Activated T-helper 9 cell treated with anti-CD3 and anti-CD28 coated beads, Interleukin-2, amount 50 U/mL, for 16 hours (primary cell): ENCODE measurements around the gene SERPINA4.

Experiments used
- DNase-seq: peaks from one replicate; pipeline ENCODE4 v3.0.0-alpha.2; 2020; ENCODE audit warnings: low read depth

SERPINA4 gene

GRCh38 chr14:94560751-94561655 is at the start of gene SERPINA4:
SERPINA4 (plus strand) TSS chr14:94561442; CDS start chr14:94563483, 2,041 bp downstream.
- DNase-seq = no peak

- no peak for DNase-seq
These were observed 46.9 kb upstream of the SERPINA4 start for GRCh38 chr14:94514351-94514750.

GRCh38 chr14:94515426-94515825 is 45.8 kb upstream of the SERPINA4 start:
- no peak for DNase-seq

GRCh38 chr14:94515856-94516255 is 45.4 kb upstream of the SERPINA4 start:
- no peak for DNase-seq

GRCh38 chr14:94517248-94517640 is 44.0 kb upstream of the SERPINA4 start:
- DNase-seq = no peak

DNA sequence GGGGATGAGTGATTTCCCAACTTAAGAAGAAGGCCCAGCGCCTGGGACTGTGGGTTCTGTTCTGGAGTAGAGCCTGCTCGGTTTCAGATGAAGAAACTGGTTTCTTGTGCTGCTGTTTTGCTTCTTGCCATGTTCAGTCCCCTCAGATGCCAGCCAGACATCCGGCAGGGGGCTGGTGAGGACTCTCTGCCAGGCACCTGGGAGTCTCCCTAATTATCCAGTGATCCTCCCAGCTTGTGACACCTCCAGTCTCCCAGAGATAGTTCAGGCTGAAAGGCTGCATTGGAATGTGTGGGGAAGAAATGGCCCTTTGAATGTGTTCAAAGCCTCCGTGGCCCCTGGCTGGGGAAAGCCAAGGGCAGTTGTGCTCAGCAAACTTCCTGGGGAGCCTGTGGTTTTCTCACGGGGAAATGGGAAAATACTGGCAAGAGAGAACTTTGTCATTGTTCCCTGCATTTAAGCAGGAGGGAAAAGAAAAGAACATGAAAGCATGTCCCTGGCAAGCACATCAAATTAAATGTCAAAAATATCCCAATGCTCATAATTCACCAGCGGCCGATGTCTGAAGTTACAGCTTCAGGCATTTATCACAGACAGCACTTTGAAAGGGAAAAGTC is 43.5 kb upstream of the SERPINA4 start:
- DNase-seq = no peak

DNA sequence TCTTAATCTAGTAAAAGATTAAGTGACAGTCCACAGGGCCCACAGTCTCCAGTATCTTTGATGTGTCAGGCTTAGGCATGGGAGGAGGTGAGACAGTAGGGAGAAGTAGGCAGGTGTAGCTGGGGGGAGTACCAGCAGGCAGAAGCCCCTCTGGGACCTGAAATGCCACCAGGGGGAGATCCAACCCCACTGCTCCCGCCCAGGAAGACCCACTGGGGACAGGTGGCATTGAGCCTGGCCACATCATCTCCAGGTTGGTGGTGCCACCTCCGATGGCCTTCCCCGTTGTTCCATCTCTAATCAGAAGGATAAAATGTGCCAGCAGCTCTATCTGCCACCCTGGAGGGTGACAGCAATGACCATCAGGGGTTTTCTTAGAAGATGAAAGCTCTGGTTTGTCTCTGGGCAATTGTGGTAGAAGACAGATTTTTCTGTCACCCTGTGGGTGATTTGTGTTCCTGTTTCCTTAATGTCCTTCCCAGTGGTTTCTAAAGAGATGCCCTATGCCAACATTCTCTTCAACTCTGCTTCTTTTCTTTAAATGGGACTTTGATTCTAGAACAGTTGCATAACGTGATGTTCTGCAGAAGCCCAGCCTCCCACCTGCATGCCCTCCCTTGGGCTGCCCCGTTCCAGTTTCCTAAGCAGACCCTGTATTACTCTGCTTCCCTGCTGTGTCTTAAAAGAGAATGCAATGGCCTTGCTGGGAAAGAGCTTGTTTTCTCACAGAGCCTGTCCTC is 39.7 kb upstream of the SERPINA4 start:
- DNase-seq = no peak

DNA sequence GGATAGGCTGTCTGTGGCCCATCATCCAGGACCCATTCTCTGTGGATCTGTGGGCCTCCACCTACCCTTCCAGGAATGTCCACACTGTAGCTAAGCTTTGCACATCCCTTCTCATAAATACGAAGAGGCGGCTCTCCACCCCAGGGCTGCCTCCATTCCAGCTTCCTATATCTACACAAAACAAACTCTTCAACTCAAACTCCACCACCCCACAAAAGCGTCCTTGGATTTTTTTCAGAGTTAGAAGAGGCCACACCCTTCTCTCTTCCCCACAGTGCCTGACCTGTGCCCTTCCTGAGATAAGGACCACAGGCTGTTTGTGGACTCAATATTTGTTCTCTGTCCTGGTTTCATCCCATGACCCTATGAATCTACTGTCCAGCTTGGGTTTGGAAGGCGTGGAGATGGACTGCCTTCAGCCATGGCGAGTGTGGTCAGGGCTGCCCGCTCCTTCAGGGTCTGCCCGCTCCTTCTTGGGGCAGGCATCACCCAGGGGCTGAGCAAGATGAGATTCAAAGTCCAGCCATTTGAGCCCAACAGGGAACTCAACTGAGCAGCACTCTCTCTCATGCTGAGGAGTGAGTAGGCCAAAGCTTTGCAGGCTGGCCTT is 39.0 kb upstream of the SERPINA4 start:
- no peak for DNase-seq

DNA sequence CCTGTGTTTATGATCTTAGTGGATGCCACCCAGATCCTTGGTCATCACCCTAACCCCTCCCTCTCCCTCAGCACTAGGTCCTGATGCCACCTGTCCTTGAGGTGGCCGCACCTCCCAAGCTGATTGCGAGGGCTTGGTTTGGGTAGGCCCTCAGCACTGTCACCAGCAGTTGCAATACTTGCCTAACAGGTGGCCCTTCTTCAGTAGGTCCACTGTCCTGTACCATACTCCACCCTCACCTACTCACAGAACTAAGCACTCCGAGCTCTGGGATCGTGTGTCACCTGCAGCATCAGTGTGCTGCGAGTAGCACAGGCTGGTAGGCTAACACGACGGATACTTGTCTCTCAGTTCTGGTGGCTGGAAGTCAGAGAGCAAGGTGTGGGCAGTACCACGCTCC is 38.0 kb upstream of the SERPINA4 start:
- no peak for DNase-seq

- no peak for DNase-seq
These were observed 37.1 kb upstream of the SERPINA4 start for GRCh38 chr14:94524093-94524492.

- no peak for DNase-seq
These were observed 30.1 kb upstream of the SERPINA4 start for GRCh38 chr14:94531187-94531586.

- DNase-seq = no peak
These were observed 28.8 kb upstream of the SERPINA4 start for GRCh38 chr14:94532447-94532846.

DNA sequence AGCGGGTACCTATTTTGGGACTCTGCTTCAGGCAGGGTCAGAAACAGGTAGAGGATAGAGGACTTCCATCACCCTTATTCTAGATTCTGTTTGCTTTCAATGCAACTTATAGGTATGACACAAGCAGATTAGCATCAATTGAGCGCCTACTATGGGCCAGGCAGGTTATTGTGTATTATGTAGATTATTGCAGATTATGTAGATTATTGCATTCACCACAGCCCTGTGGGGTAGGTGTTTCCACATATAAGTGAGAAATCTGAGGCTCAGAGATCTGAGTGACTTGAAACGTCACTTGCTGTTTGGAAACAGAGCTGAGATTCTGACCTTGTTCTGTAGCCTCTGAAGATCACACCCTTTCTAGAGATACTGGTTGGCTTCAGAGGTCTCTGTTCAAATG is 25.7 kb upstream of the SERPINA4 start:
- DNase-seq = no peak

DNA sequence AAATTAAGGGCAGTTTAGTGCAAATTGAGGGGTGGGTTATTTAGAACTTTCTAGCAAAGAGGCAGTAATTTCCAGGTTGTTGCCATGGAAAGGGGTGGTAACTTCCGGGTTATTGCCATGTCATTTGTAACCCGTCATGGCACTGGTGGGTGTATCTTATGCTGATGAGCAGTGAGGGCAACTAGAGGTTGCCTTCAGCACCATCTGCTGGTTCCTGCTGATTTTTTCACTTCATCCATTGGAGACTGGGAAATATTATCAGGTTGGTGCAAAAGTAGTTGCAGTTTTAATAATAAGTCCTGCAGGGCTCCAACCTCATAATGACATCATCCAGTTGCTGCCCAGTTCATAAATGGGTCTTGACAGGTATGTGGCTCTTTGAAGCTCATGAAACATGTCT is 24.4 kb upstream of the SERPINA4 start:
- DNase-seq = no peak

DNA sequence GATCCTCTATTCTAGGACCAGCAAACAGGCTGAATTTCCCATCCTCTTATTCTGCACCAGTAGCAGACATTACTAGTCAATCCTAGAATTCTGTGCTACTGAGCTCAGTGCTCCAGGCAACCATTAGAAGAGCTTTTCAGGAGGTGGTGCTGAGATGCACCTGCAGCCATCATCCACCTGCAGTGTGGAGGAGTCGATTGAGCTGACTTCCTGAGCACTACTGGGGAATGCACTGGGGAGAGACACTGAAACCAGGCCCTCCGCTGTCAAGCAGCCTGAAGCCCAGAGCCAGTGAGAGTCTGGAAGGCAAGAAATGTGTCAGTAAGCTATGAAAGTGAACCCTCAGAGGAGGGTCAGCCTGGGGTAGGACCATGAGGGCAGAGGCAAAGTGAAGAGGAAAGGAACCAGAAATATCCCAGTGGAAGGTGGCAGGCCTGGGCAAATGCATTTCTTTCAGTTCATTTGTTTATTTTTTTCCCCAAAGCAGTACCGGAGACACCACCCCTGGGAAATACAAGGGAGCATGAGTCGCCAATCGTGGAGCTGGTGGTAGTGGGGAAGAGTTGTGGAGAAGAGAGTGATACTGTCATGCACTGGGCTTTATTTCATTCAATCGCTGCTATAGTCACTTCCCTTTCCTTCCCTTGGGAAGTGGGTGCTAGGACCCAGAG is 23.0 kb upstream of the SERPINA4 start:
- DNase-seq = no peak

GRCh38 chr14:94539181-94539580 is 22.1 kb upstream of the SERPINA4 start:
- DNase-seq = no peak

DNA sequence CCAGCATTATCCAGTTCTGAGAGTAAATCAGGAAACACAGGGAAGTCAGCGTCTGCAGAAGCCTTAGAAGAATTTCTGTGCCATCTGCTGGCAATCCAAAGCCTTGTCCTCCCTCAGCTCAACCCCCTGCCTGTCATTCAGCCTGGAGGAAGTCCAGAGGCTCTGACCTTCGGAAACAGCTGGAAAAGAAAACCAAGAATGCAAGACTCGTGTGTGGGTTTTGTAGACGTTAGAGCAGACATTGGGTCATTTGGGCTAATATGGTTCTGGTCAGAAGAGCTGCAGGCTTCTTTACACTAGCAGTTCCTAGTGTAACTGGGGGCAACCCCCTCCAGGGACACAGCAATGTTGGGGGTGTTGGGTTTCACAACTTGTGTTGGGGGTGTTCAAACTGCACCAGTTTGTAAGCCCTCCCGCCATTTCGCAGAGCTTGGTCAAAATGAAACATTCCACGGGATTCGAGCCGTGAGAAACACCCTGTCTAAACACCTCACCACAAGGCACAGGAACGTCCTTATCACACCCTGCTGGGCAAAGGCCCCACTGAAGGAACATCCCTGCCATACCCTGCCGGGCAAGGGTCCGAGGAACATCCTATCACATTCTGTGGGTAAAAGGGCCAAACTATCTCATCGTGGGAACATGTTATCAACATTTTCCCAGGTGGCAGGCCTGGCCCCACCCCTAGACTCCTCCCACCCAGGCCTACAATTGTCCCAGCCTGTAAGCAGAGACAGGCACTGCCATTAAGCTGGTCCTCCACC is 21.0 kb upstream of the SERPINA4 start:
- no peak for DNase-seq

DNA sequence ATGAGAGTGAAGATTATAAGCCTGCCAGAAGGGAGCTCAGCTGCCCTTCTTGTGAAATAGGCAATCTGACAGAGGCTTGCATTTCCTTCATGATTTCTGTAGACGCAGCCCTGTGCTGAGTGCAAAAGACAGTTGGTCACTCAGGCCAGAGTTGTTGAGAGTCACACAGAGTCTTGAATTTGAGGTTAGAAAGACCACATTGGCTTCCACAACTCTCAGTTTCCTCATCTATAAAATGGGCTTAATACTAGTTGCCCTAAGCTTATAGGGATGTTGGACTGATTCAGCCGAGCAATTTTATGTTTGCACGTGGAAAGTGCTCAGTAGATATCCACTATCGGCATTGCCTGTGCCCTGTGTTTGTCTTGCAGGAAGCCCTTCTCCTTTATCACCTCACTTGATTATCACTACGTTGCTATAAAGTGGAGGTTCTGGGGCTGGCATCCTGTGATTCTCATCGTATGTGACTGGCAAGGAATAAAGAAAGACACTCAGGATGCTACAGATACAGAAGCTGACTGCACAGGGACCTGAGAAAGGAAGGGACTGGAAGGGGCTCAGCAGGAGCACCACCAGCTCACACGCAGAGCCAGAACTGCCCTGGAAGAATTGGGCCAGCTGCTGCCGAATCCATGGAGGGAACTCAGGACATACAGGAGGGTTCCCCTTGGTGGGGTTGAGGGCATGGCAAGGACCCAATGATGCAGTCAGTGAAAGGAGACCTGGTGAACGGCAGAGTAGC is 19.8 kb upstream of the SERPINA4 start:
- no peak for DNase-seq

- DNase-seq = no peak
These were observed 19.0 kb upstream of the SERPINA4 start for GRCh38 chr14:94542111-94542810.
